Activated CD4-positive, alpha-beta T cell treated with anti-CD3 and anti-CD28 coated beads for 24 hours (primary cell): Measurements from ENCODE around the gene ZEB2.

Experiments used
- DNase-seq, 2 donors: peaks; one replicate each; pipeline ENCODE4 v3.0.0-alpha.2; 2020; ENCODE audit warnings: low read depth in 2 of 2

ZEB2 gene

DNA sequence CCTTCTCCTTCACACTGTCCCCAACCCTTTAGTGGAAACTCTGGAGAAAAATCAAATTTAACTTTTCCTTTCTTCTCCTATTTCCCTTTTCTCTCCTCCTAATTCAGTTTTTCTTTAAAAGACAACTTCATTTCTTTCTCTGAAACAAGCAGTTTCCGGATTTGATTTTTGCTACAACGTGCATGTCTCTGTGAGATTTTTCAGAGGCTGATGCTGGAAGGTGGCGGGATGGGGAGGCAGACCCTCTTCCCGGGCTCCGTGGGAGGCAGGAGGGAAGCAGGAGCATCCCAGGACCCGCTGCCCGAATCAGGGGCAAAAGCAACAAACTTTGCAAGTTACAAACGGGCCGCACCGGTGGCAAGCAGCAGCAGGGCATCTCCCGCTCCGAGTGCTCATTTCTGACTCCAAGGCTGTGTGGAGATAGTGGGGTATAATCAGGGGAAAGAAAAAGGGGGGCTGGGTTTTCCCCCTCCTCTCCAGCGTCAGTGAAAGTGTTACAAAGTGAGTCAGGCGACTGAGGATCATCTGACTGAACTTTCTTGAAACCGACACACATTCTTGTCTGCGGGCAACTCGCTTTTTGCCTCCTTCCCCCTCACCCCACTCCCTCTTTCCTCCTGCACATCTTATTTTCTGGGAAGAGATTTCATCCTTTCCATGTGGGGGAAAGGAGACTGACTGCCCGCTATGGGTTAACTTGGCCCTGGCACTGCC lies 6.4 kb downstream of the ZEB2 start:
- no peak for DNase-seq

- no peak for DNase-seq
These were observed 7.0 kb downstream of the ZEB2 start for GRCh38 chr2:144512891-144513351.

- DNase-seq: no peak
These were observed 7.4 kb downstream of the ZEB2 start for GRCh38 chr2:144512470-144512869.

DNA sequence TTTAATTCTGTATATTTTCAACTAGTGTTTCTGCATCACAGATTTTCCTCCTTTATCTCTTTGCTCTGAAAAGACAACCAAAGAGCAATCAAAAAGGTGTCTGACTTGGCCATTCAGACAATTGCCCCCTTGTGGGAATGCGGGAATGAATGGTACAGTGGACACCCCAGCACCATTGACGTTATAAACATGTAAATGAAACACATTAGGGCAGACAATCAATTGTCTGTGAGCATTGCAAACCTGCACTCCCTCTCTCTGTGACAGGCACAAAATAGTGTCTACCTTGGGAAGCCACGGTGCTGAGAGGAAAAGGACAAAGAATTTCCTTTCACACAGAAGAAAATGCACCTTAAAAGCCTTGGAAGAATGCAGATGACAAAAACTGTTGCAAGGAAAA lies 8.0 kb downstream of the ZEB2 start:
- DNase-seq: no peak

DNA sequence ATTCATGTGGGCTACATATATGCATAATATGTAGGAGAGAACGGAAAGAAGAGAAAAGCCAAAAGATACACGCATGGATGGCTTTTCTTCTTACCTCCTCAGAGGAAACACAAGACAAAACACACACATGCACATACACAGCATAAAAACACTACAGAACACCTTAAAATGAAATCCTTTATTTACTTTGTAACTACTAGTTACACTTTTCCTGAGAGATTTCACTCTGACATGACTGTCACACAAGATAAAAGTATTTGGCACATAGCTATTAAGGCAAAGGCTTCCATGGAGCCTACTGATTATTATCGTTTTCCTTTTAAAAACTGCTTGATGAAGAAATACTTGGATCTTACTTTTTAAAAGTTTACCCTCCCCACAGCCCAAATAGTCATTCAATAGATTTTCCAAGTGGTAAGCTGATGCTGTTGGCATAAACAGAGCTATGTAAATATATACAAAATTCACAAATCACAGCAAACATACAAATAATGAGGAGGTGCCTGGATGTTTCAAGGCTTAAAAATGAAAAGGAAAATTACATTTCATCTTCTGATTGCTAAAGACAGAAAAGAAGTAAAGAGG lies 8.6 kb downstream of the ZEB2 start:
- no peak for DNase-seq

DNA sequence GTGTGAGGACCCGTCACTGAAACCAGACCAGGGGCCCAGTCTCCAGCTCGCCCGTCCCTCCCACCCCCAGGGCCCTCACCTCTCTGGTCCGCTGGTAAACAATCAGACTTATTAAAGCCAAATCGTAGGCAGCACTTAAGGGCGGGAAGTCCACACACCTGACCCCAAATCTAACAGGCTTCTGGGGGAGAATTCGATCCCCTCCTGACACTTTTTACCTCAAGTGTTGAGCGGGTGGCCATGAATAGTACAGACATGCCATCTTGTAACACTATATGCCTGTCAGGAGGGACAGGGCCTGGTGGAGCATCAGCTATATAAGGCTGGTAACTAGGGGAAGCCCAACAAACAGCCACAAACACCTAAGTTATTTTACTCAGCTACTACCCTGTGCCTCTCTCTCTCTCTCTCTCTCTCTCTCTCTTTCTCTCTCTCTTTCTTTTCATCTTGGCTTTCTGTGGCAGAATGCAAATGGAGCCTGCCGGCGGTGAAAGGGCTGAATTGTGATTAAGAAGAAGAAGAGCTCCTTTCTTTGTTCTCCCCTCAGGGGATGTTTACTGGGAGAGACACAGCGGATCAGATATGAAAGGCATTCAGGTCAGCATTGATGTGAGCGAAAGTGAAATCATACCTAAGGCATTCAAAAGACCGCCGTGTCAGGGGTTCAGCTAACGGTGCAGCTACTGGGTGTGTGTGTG lies 9.5 kb downstream of the ZEB2 start:
- DNase-seq: no peak

DNA sequence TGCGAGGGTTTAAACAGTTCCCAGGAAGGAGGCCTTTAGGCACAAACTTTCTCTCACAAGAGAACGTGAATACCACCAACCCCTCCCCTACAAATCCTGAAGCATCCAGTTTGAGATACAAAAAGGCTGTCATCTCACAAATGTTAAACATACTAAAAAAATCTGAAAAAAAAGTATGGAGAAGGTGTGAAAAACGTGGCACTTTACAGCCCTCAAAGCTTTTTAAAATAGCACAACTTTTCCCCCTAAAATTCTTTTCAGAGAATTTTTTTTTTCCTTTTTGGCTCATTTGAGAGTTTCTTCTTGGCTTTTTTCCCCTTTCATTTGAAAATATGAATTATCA lies 10.1 kb downstream of the ZEB2 start:
- no peak for DNase-seq

- DNase-seq: no peak
These were observed 10.7 kb downstream of the ZEB2 start for GRCh38 chr2:144509001-144509878.

- no peak for DNase-seq
These were observed 11.6 kb downstream of the ZEB2 start for GRCh38 chr2:144508172-144508851.

DNA sequence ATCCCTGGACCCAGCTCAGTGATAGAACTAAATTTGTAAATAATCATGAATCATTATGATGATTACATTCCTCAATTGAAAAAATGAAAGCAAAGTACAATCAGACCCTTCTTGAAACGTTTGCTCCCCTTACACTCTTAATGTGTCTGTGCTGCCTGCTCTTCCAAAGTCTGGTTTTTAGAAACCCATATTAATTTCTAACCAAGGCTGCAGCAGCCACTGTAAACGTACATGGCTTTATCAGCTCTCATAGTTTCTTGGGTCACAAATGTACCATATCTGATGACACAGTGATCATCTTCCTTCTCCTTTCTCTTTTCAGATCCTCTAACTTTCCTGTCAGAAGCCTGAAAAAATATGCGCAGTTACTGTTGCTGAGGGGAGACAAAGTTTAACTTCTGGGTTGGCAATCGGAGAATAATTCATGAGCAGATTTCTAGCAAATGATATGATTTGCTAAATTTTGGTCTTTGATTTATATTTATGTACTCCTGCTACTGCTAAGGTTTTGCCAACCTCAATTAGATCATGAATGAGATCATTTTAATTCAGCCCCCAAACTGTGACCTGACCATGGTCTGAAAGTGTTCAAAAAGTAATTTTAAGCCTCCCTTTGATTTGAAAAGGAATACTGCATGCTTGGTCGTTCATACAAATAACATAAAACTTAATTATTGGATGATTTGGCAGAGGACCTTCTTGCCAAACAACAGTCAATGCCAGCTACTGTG lies 12.3 kb downstream of the ZEB2 start:
- DNase-seq: no peak

- no peak for DNase-seq
These were observed 14.6 kb downstream of the ZEB2 start for GRCh38 chr2:144505245-144505831.

DNA sequence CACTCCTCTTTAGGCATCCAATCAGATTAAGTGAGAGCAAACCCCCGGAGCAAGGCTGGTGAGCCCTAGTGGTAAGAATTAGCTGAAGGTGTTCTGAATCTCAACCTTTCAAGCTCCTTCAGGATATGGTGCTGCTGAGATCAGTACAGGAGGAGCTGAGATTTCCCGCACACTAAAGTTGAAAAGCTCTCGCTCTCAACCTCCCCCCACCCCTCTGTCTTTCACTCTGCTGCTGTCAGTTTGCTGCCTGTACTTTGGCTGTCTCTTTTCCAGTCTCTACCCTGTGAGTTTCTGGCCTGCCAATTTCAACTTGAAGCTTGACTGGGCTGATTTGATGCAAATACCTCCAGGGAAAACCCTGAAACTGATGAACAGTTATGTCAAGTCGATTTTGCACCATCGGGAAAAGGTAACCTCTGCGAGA lies 15.7 kb downstream of the ZEB2 start:
- no peak for DNase-seq

DNA sequence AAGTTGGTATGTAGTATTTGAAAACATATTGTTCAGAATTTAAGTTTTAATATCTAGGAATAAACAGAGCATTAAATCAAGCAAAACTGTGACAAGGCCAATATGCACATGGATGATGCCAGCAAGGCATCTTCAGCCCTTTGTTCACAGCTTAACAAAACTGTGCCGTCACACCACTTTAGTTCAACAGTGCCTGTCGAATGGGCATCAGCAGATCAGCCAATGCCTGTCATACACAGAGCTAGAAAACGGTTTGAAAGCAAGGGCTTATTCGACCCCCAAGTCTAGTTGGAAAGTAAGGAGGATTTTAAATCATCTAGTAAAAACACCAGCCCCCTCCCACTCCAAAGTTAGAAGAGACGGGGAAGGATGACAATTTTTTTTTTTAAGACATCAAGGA lies 16.7 kb downstream of the ZEB2 start:
- no peak for DNase-seq

DNA sequence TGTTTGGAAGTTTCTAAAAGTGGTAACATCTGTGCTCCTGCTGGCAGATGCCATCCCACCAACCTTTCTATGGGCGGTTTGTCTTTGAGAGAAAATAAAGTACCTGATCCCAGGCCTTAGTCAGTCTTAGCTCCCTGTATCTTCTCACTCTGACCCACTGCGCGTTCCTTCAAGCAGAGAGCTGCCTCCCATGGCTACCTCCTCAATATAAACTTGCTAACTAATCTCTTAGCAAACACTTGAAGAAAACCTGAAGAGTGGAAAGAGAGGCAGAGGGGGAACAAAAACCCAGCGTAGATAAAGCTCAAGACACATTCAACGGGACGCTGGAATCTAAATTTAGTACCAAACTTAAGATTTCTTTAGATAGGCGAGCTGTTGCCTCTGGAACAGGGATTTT lies 17.6 kb downstream of the ZEB2 start:
- DNase-seq: no peak

GRCh38 chr2:144501627-144502026 lies 18.3 kb downstream of the ZEB2 start:
- DNase-seq: no peak

GRCh38 chr2:144501118-144501517 lies 18.8 kb downstream of the ZEB2 start:
- no peak for DNase-seq

- DNase-seq: no peak
These were observed 19.4 kb downstream of the ZEB2 start for GRCh38 chr2:144500563-144500962.

- no peak for DNase-seq
These were observed 21.6 kb downstream of the ZEB2 start for GRCh38 chr2:144498277-144498676.

GRCh38 chr2:144496977-144497598 lies 22.8 kb downstream of the ZEB2 start:
- DNase-seq: no peak
